Raji (cell line): ENCODE measurements around the gene CHMP4A.
A peak's percentile ranks its signal among the peaks of the same experiment; 100 is the strongest.

ENCODE experiments used
- POLR2A ChIP-seq: IDR thresholded peaks from 2 replicates; pipeline ENCODE4 v1.6.1; 2011; ENCODE audit warnings: low read depth, low read length, control low read depth; ENCODE audit not compliant: insufficient read depth

Gene CHMP4A

DNA sequence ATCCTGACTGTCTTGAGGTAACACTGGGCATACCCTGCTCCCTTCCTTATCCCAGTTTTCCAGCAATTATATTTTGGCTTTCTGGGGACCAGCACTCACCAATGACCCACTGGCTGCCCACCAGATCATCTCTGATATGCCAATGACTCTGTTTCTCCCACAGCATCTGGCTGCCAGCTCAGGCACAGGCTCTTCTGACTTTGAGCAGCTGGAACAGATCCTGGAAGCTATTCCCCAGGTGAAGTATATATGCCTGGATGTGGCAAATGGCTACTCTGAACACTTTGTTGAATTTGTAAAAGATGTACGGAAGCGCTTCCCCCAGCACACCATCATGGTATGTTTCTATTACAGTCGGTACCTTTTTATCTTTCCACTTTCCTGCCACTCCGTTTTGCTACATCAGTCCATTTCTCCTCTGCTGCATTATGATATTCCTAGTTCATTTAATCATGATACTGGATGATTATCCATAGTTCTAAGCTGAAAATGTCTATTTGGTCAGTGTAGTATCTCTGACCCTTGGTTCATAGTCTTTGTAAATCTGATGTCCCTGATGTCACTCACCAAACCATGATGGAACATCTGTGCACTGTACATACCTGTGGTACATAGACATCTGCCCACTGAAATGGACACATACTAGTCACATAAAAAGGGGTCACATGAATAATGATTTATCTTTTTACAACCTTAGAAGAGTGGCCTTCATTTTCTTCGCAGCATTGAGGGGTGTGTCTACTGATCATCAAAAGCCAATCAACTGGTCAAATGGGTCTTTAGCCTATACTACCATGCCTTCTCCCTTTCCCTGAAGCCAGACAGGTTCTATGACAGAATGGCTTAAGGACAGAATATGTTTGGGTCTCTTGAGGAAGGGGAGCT, 22.8 kb upstream of the CHMP4A start:
- no peak for TF ChIP-seq POLR2A

DNA sequence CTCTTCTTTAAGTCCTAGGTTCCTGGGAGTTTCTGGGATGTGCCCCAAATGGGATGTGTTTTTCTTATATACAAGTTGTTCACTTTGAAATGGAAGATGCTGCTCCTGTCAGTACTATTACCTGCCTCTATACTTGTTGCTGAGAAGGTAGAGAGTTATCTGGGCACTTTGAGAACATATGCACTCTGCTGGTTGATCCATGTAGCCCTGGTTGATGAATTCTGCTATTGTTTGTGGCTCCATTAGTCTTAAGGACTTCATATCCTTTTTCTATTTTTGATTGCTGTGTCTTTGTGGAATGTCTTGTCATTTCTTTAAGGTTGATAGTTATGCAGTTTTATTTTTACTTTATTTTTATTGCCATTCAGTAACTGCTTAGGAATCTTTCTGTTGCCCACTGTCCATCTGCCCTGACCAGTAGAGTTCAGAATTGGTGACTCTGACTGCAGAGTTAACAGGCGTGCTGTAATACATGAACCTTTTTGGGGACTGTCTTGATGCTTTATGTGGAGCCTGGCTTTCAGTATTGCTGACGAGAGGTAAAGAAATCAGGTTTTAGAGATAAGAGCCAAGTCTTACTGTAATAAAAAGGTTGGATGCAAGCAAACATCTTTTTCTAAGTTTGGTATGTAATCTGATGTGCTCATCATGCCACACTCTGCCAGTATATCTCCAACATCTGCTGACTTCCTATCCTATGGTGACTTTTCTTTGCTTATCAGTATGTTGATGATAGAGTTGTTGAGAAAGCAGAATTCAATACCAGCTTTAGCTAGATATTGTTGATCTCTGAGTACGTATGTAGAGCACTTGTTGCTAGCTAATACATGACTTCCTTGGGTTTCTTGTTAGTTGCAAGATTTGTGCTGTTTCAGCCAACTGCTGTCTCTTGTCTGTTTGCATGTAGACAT, 21.1 kb upstream of the CHMP4A start:
- TF ChIP-seq POLR2A: no peak

DNA sequence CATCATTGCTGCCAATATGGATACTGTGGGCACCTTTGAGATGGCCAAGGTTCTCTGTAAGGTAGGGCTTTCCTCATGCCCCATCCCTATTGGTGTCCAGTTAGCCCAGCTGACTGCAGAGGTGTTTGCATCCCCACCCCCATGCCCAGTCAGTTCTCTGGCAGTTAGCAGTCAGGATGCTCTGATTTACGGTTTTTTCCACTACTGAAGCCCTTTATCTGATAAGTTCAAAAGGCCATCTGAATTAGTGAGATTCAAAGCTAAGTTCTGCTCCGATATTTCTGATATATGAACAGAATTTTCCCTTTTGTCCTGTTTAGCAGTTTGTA, 20.2 kb upstream of the CHMP4A start:
- no peak for TF ChIP-seq POLR2A

DNA sequence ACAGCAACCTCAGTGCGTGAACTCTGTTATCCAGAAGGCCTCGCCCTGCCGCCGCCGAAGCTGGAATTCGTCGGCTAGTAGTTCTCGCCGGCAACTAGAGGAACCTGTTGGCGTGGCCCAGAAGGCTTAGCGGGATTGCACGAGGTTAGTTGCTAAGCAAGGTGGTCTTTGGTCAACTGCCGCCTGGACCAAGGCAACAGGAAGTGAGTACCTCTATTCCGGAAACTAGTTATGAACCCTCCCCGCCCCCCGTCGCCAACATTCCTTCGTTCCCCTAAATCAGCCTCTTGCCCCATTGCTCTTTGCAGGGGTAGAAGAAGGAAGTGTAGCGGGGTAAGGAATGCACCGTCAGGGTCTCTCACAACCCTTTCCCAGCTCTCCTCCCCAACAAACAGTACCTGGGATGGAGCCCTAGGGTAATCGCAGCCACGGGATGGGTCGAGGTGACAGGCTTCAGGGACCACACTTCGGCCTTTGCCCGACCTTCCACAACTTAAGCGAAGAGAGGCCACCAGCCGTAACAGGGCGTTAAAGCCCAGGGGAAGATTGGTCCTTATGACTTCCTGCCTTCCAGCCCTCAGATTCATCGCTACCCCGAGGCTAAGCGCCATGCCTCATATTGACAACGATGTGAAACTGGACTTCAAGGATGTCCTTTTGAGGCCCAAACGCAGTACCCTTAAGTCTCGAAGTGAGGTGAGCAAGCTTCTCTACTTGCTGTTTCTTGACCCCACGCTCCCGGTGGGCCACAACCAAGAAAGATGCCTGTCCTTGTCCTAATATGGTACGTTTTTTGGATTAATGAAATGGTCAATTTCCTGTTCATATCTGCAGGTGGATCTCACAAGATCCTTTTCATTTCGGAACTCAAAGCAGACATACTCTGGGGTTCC, 19.6 kb upstream of the CHMP4A start, which contains the start of gene GMPR2:
Gene GMPR2 (plus strand): TSS at position 285 of the 893 bp plus-strand sequence. CDS start 325 bp downstream, at position 610.
- TF ChIP-seq POLR2A: peak; percentile 54; the same call in 1 of the 2 replicates

DNA sequence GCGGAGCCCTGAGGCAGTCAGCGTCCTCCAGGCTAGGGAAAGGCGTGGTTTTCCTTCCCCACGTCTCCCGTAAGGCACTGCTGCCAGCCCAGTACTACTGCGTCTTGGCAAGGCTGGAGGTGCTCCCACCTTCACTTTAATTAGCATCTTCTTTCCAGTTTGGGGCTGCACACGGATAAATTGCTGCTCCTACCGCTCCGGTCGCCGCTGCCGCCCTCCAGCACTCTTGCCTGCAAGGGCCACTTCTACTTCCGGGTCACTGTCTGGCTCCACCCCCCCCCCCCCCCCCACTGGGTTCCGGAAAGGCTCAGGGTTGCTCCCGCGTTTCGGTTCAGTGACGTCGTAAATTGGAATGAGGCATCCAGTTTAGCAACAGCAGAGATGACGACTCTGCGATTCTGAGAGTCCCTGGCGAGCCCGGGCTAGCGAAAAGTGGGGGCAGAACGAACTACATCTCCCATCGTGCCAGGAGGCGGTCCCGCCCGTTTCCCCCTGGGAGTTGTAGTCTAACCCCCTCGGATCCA, 18.9 kb upstream of the CHMP4A start, which contains the start of gene NEDD8:
Gene NEDD8 (minus strand): TSS at position 247 of the 524 bp plus-strand sequence. CDS start 100 bp downstream, at position 147.
- TF ChIP-seq POLR2A: peak; percentile 66

DNA sequence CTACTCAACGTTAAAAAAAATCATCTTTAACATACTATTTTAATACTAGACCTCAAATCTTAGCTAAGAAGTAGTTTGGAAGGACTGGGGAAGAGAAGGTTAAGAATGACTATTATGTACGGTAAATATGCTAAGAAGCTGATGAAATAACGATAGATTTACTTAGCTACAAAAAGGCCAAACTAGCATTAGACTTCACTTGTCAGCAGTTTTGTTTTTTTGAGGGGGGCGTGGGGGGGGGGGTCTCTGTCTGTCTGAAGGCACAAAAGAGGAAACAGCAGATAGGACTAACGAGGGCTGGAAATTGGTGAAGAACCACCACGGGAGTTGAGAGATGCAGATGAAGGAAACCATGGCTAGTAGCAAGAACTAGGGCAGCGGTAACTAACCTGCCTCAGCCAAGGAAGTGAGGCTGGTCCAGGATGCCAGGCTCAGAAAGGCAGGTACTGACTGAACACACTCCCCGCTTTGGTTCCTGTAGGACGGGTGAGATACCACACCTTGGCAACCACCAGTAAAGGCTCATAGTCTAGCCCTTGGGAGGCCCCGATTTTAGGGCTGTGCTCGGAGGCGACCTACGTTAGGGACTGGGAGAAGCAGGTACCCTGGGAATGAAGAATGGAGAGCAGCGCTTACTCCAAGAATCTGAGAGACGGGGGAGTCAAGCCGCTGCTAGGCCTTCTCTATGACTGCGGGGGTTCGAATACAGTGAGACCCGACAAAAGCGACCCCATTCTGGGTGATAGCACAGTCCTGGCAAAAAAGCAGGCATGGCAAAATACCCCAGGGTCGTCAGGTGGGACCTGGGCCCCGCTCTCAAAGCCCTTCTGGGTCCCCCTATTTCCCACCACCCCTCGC, 18.2 kb upstream of the CHMP4A start:
- TF ChIP-seq POLR2A: no peak

DNA sequence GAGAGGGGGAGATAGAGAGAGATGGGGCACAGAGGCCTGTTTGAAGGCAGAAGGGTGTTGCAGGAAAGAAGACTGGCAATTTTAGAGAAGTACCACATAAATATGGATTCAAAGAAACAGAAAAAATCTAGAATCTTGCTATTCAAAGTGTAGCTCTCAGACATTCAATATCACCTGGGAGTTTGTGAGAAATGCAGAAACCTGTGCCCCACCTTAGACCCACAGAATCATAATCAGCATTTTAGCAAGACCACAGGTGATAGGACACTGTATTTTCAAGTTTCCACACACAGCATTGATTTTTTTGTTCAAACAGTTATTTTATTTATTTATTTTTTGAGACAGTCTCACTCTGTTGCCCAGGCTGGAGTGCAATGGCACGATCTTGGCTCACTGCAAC, 15.6 kb upstream of the CHMP4A start:
- TF ChIP-seq POLR2A: no peak

DNA sequence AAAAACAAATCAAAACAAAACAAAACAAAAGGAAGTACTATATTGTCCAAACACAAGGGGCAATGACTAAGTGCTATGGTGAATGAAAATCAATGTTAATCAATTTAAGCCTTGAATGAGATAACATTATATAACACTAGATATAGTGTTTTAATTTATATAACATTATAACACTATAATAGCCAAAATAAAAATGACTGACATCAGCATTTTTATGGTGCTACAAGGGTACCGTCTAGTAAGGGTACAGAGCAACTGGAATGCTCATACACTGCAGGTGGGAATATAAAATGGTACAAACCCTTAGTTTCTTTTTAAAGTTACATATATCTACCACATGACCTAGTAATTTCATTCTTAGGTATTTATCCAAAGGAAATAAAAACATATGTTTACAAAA, 13.2 kb upstream of the CHMP4A start:
- no peak for TF ChIP-seq POLR2A

DNA sequence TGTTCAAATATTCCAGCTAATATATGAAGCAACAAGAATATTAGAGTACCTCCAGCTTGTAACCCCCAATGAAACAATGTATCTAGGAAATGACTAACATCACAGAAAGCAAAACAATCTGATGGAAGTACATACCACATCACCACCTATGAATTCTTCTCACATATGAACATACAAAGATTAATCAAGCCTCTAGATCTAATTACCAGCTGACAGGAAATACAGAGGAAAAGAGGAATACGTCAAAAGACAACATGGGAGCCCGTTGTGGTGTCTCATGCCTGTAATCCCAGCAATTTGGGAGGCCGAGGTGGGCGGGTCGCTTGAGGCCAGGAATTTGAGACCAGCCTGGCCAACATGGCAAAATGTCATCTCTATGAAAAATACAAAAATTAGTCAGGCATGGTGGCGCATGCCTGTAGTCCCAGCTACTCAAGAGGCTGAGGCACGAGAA, 11.4 kb upstream of the CHMP4A start:
- TF ChIP-seq POLR2A: no peak

DNA sequence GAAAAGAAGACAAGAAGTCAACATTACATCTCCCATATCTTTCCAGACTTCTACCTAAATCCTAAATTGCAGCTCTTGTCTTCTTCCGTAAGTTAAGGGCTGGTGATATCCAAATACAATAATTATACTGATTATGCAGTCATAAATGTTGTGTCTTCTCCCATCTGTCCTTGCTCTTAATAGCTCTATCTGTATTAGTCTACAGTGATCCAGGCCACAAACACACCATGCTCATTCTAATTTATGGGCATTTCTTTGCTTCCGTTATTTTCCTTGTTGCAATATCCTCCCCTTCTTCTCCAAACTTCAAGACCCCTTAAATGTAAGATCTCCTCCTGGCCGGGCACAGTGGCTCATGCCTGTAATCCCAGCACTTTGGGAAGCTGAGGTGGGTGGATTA, 6.2 kb upstream of the CHMP4A start:
- no peak for TF ChIP-seq POLR2A

DNA sequence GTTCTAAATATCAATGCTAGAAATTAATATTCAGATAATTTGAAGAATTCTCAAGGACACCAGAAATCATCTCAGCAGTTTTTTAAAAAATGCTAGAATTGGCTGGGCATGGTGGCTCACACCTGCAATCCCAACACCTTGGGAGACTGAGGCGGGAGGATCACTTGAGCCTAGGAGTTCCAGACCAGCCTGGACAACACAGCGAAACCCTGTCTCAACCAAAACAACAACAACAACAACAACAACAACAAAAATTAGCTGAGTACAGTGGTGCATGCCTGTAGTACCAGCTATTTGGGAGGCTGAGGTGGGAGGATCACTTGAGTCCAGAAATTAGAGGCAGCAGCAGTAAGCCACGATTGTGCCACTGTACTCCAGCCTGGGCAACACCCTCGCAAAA, 5.8 kb upstream of the CHMP4A start:
- no peak for TF ChIP-seq POLR2A

DNA sequence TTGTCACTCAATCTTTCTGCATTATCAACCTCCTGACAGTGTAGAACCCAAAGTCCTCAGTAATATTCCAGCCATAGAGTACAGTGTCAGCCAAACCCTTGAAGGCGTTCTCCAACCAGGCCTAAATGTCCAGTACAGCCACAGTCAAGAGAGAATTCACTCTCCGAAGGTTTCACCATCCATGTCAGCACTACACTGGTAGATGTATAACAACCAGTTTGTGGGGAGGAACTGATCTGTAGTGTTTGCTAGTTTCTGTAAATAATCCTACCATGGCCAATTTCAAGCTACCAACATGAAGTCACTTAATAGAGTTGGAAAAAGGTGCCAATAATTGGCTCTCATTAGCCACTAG, 3.0 kb upstream of the CHMP4A start:
- no peak for TF ChIP-seq POLR2A

DNA sequence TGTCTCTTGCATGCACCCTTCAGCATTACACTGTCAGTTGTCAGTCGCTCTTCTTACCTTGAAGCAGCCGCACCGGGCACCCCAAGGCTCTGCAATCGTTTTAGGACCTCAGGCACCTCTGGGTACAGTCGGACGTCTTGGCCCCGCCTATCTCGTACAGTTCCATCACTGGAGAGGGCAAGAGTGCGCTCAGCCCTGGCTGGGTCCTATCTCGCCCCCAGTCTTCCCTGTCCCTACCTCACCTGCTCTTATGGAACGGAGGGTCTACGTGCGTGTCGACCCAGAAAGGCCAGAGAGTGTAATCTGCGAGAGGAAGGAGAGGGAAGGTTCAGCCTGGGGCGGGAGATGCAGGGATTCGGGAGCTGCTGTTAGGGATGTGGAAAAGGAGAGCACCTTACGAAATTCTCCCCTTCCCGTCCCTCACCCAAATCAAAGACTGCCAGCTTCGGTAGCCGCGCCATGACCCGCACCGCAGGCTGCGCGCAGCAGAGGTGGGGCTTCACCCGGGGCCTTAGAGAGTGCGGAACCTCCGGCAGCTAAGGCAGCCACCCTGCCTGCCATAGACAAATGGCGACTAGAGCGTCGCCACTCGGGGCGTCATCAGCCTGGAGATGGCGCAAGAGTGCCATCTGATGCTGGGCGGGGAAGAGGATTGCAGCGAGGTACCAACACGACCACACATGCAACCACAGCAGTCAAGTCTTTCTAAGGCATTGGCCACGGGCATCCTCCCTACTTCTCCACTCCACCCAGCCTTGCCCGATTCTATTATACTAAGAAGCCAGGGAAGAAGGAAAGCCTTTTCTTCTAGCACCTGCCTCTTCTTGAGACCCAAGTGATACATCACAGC, 2.4 kb upstream of the CHMP4A start, which contains the start of gene MDP1:
Gene MDP1 (minus strand): TSS at position 572 of the 850 bp plus-strand sequence. CDS start 111 bp downstream, at position 461.
- peak; percentile 94 for TF ChIP-seq POLR2A
